SK-N-SH (cell line): Measurements from ENCODE around the gene MID1.

Experiments
- CTCF ChIP-seq: fragments of 200-600 bp; sonication (generic); IDR thresholded peaks from 2 replicates; pipeline ENCODE4 v1.6.1; 2017; ENCODE audit warnings: antibody characterized with exemption, mild to moderate bottlenecking, moderate library complexity
- EP300 ChIP-seq, 2 experiments: IDR thresholded peaks; 2 replicates each; pipeline versions ENCODE4 v1.4.0 to v1.6.1; 2012; ENCODE audit warnings: borderline replicate concordance in 1 of 2, low read depth in 1 of 2, low read length in 1 of 2
- GABPA ChIP-seq: IDR thresholded peaks from 2 replicates; pipeline ENCODE4 v1.4.0; 2012; ENCODE audit warnings: low read depth, mild to moderate bottlenecking
- MEF2A ChIP-seq: IDR thresholded peaks from 2 replicates; pipeline ENCODE4 v1.4.0; 2012; ENCODE audit warnings: low read depth, borderline replicate concordance
- NFIC ChIP-seq: IDR thresholded peaks from 2 replicates; pipeline ENCODE4 v1.4.0; 2012; ENCODE audit warnings: borderline replicate concordance
- RAD21 ChIP-seq: IDR thresholded peaks from 2 replicates; pipeline ENCODE4 v1.6.1; 2012; ENCODE audit warnings: mild to moderate bottlenecking, low read length
- SMC3 ChIP-seq: IDR thresholded peaks from 2 replicates; pipeline ENCODE4 v1.6.1; 2012; ENCODE audit warnings: low read depth, low read length, improper control_type of control experiment
- YY1 ChIP-seq: IDR thresholded peaks from 2 replicates; pipeline ENCODE4 v1.4.0; 2012; ENCODE audit warnings: low read depth, mild to moderate bottlenecking
- TF ChIP-seq, protein P1 (sequence below): IDR thresholded peaks from 2 replicates; pipeline ENCODE4 v1.6.1; 2012; ENCODE audit warnings: mild to moderate bottlenecking, low read depth, low read length, moderate library complexity
- TF ChIP-seq, protein P2 (sequence below): fragments of 150-350 bp; IDR thresholded peaks from 2 replicates; pipeline ENCODE4 v1.6.1; 2017; ENCODE audit warnings: antibody characterized with exemption, low read length, low read depth, borderline replicate concordance

GRCh38 chrX:10666102-10666501, 45.7 kb upstream of the MID1 start:
- TF ChIP-seq CTCF = no peak
- TF ChIP-seq, protein P1, sequence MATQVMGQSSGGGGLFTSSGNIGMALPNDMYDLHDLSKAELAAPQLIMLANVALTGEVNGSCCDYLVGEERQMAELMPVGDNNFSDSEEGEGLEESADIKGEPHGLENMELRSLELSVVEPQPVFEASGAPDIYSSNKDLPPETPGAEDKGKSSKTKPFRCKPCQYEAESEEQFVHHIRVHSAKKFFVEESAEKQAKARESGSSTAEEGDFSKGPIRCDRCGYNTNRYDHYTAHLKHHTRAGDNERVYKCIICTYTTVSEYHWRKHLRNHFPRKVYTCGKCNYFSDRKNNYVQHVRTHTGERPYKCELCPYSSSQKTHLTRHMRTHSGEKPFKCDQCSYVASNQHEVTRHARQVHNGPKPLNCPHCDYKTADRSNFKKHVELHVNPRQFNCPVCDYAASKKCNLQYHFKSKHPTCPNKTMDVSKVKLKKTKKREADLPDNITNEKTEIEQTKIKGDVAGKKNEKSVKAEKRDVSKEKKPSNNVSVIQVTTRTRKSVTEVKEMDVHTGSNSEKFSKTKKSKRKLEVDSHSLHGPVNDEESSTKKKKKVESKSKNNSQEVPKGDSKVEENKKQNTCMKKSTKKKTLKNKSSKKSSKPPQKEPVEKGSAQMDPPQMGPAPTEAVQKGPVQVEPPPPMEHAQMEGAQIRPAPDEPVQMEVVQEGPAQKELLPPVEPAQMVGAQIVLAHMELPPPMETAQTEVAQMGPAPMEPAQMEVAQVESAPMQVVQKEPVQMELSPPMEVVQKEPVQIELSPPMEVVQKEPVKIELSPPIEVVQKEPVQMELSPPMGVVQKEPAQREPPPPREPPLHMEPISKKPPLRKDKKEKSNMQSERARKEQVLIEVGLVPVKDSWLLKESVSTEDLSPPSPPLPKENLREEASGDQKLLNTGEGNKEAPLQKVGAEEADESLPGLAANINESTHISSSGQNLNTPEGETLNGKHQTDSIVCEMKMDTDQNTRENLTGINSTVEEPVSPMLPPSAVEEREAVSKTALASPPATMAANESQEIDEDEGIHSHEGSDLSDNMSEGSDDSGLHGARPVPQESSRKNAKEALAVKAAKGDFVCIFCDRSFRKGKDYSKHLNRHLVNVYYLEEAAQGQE = no peak
- no peak for TF ChIP-seq GABPA
- TF ChIP-seq EP300 (IDR thresholded peaks at IDR 0.05; ENCODE audit: borderline replicate concordance in 1 of 2, low read depth in 1 of 2, low read length in 1 of 2) = no peak
- no peak for TF ChIP-seq NFIC
- no peak for TF ChIP-seq RAD21
- TF ChIP-seq MEF2A = no peak
- TF ChIP-seq, protein P2, sequence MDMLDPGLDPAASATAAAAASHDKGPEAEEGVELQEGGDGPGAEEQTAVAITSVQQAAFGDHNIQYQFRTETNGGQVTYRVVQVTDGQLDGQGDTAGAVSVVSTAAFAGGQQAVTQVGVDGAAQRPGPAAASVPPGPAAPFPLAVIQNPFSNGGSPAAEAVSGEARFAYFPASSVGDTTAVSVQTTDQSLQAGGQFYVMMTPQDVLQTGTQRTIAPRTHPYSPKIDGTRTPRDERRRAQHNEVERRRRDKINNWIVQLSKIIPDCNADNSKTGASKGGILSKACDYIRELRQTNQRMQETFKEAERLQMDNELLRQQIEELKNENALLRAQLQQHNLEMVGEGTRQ = no peak
- TF ChIP-seq SMC3 = no peak
- TF ChIP-seq YY1 = no peak
